Activated T-cell treated with anti-CD3 and anti-CD28 coated beads, Interleukin-2, amount 50 U/mL, for 24 hours (primary cell): ENCODE data around the gene EPHB3.
A peak's percentile ranks its signal among the peaks of the same experiment; 100 is the strongest.

ENCODE experiments used
- DNase-seq: peaks from one replicate; pipeline ENCODE4 v3.0.0-alpha.2; 2020
- H3K27ac Mint-ChIP-seq: 2 replicates; pipeline ENCODE4 v1.8.0; 2020; ENCODE audit warnings: mild to moderate bottlenecking, mixed read lengths
- H3K27me3 Mint-ChIP-seq: 2 replicates; pipeline ENCODE4 v1.8.0; 2020; ENCODE audit warnings: mixed read lengths
- H3K36me3 Mint-ChIP-seq: 2 replicates; pipeline ENCODE4 v1.8.0; 2020; ENCODE audit warnings: low read depth, mixed read lengths
- H3K4me1 Mint-ChIP-seq: 2 replicates; pipeline ENCODE4 v1.8.0; 2020; ENCODE audit warnings: low read depth, mixed read lengths
- H3K4me3 Mint-ChIP-seq: 2 replicates; pipeline ENCODE4 v1.8.0; 2020; ENCODE audit warnings: mild to moderate bottlenecking, moderate library complexity, mixed read lengths
- H3K9me3 Mint-ChIP-seq: 2 replicates; pipeline ENCODE4 v1.8.0; 2020; ENCODE audit warnings: mixed read lengths

Gene EPHB3

DNA sequence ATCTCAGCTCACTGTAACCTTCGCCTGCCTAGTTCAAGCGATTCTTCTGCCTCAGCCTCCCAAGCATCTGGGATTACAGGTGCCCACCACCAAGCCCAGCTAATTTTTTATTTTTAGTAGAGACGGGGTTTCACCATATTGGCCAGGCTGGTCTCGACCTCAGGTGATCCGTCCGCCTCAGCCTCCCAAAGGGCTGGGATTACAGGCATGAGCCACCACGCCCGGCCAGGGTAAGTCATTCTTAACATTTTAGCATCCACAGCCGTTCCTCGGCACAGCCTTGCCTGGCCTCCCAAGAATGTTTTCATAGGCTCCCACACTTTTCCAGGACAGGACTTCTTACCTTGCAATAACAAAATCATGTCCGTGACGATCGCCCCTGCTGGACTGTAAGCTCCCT is 8.7 kb upstream of the EPHB3 start:
- Mint-ChIP-seq H3K4me3 (no peak overlapping the region), H3K27ac (no peak overlapping the region), H3K9me3 (no peaks in the 10 kb centered on the region), H3K27me3 (peaks cover 30% of the 10 kb centered on the region), H3K4me1 (peaks cover 22% of the 10 kb centered on the region), H3K36me3 (no peaks in the 10 kb centered on the region)
- no peak for DNase-seq

DNA sequence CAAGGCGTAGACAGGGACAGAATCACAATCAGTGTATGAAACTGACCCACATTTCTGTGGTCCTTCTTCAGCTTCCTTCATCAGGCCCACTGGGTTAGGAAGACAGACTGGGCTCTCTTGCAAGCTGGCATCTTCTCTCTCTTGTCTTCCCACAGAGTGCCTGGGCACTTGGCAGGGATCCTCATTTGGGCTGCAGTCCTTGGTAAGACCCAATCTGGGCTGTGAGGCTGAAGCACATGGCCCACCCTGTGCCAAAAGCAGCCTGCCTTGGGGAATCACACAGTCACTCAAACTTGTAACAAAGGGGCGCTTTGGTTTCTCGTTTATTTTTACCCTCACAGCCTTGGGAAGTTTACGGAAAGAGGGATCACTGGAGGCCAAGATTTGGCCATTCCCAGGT is 8.2 kb upstream of the EPHB3 start:
- H3K36me3 Mint-ChIP-seq: no peaks in the 10 kb centered on the region
- peaks cover 35% of the 10 kb centered on the region for H3K27me3 Mint-ChIP-seq
- peaks cover 22% of the 10 kb centered on the region for H3K4me1 Mint-ChIP-seq
- no peak for DNase-seq
- no peak overlapping the region for H3K4me3 Mint-ChIP-seq
- no peaks in the 10 kb centered on the region for H3K9me3 Mint-ChIP-seq
- no peak overlapping the region for H3K27ac Mint-ChIP-seq

GRCh38 chr3:184554461-184554860 is 7.1 kb upstream of the EPHB3 start:
- no peaks in the 10 kb centered on the region for H3K36me3 Mint-ChIP-seq
- no peaks in the 10 kb centered on the region for H3K9me3 Mint-ChIP-seq
- no peak for DNase-seq
- H3K27ac Mint-ChIP-seq: no peak overlapping the region
- no peak overlapping the region for H3K4me3 Mint-ChIP-seq
- H3K4me1 Mint-ChIP-seq: peaks cover 22% of the 10 kb centered on the region
- H3K27me3 Mint-ChIP-seq: peaks cover 45% of the 10 kb centered on the region

DNA sequence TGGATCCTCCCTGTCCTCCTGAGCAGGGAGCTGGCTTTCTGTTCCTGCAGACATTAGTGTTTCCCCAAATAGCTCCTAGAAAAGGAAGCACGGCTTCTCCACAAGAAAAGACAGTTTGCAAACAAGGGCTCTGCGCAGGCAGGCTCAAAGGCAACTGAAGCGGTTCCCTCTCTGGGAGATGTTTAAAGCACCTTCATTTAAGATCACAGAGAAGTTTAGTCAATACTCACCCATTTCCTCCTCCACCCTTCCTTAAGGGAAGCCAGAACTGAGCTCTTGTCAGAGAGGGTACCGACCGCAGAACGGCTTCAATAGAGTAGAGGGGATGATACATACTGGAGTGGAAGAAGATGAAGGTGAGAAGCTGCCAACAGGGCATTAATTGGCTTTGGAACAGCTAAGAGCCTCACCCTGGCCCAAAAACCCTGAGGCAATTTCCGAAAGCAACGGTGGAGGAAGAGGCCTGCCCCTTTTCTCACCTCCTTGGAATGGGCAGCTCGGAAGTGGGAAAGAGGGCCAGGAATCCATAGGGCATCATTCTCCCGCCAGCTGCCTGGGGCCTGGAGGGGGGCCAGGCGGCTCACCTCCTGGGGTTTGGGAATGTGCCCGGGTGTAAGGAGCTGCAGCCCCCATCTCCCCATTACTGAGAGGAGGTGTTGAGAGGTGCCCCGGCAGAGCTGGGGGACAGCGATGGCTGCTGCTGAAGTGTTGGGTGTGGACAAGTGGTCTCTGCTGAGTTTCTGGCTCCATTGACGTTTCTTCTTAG is 4.8 kb upstream of the EPHB3 start:
- Mint-ChIP-seq H3K4me1 (peaks cover 35% of the 10 kb centered on the region), H3K36me3 (no peaks in the 10 kb centered on the region), H3K27me3 (peaks cover 62% of the 10 kb centered on the region), H3K9me3 (no peaks in the 10 kb centered on the region), H3K27ac (no peak overlapping the region), H3K4me3 (no peak overlapping the region)
- DNase-seq: no peak

DNA sequence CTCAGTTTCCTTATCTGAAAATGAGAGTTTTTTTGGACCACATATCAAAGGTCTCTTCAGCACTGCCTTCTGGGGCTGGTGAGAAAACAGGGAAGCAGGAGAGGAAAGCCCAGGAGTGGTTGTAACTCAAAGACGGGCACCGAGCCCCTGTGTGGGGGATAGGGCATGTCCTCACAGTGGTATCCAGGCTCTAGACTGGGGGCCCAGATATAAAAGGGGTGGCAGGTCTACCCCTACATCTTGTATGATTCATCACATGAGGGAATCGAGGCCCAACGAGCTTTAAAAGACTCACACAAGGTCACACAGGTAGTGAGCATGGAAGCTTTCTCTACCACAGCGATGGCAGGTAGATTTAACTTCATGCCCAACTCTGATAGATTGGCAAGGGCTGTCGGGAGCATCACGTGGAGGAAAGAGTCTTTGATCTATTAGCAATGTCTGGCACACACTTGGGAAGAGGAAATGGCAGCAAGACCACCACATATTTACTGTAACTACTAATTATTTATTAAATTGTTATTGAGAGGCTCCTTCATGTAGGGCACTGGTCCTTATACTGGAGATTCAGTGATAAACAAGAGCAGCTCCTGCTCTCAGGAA is 4.1 kb upstream of the EPHB3 start:
- Mint-ChIP-seq H3K36me3 (no peaks in the 10 kb centered on the region), H3K27ac (no peak overlapping the region), H3K9me3 (no peaks in the 10 kb centered on the region), H3K4me1 (peaks cover 35% of the 10 kb centered on the region), H3K27me3 (peaks cover 62% of the 10 kb centered on the region), H3K4me3 (no peak overlapping the region)
- DNase-seq: no peak

DNA sequence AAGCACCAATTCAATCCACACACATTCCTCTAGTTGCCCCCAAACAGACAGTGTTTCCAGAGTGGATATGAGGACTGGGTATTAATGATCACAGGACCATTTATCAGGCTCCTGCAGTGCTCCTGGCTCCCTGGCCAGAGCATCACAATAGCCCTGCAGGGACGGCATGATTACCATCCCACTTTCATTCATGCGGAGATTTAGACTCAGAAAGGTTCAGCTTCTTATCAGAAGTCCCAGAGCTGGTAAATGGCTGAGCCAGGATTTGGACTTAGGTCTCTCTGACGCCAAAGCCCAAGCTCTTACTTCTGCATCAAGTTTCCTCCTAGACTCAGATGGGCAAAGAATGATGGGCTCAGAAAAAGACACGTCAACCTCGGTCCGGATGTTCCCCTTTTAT is 2.9 kb upstream of the EPHB3 start:
- Mint-ChIP-seq H3K4me1 (peaks cover 35% of the 10 kb centered on the region), H3K4me3 (no peak overlapping the region), H3K27ac (no peak overlapping the region), H3K27me3 (peaks cover 64% of the 10 kb centered on the region), H3K36me3 (no peaks in the 10 kb centered on the region), H3K9me3 (no peaks in the 10 kb centered on the region)
- DNase-seq: no peak

DNA sequence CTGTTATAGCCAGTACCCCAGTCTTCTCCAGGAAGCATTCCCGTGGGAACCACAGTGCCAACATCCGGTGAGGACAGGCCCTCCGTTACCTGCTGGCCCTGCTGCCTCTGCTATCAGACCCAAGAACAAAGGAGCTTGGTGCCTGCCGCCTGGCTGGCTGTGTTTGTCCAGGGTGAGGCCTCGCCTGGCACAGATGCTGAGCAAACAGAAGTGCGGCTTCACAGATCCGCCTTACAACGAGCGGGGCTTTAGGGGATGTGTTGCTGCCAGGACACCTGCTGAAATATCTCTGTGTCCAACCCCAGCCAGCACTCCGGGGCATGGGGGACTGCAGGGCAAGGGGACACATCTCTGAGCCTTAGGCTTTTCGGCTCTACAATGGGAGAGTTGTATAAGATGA is 2.2 kb upstream of the EPHB3 start:
- H3K27ac Mint-ChIP-seq: no peak overlapping the region
- H3K27me3 Mint-ChIP-seq: peaks cover 69% of the 10 kb centered on the region
- DNase-seq: no peak
- H3K4me3 Mint-ChIP-seq: no peak overlapping the region
- peaks cover 35% of the 10 kb centered on the region for H3K4me1 Mint-ChIP-seq
- H3K9me3 Mint-ChIP-seq: no peaks in the 10 kb centered on the region
- H3K36me3 Mint-ChIP-seq: no peaks in the 10 kb centered on the region

GRCh38 chr3:184560531-184560930 is 1.1 kb upstream of the EPHB3 start:
- Mint-ChIP-seq H3K27me3 (peaks cover 77% of the 10 kb centered on the region), H3K9me3 (no peaks in the 10 kb centered on the region), H3K4me1 (peaks cover 33% of the 10 kb centered on the region), H3K27ac (no peak overlapping the region), H3K36me3 (no peaks in the 10 kb centered on the region), H3K4me3 (peak overlapping the region; percentile 50)
- DNase-seq: no peak

- H3K4me3 Mint-ChIP-seq: peak overlapping the region; percentile 50
- peaks cover 69% of the 10 kb centered on the region for H3K27me3 Mint-ChIP-seq
- no peak for DNase-seq
- no peak overlapping the region for H3K27ac Mint-ChIP-seq
- peaks cover 17% of the 10 kb centered on the region for H3K4me1 Mint-ChIP-seq
- no peaks in the 10 kb centered on the region for H3K9me3 Mint-ChIP-seq
- no peaks in the 10 kb centered on the region for H3K36me3 Mint-ChIP-seq
Measured at GRCh38 chr3:184561913-184562877, 610 bp downstream of the EPHB3 start.

- Mint-ChIP-seq H3K4me1 (peaks cover 13% of the 10 kb centered on the region), H3K27me3 (peaks cover 70% of the 10 kb centered on the region), H3K36me3 (no peaks in the 10 kb centered on the region), H3K9me3 (no peaks in the 10 kb centered on the region), H3K4me3 (no peak overlapping the region), H3K27ac (no peak overlapping the region)
- no peak for DNase-seq
Measured at GRCh38 chr3:184562878-184563560, 1.4 kb downstream of the EPHB3 start.

- Mint-ChIP-seq H3K9me3 (no peaks in the 10 kb centered on the region), H3K4me1 (peaks cover 15% of the 10 kb centered on the region), H3K27ac (no peak overlapping the region), H3K27me3 (peaks cover 70% of the 10 kb centered on the region), H3K4me3 (no peak overlapping the region), H3K36me3 (no peaks in the 10 kb centered on the region)
- DNase-seq: no peak
Measured at GRCh38 chr3:184563561-184563925, 2.0 kb downstream of the EPHB3 start.

- no peak for DNase-seq
- H3K27ac Mint-ChIP-seq: no peak overlapping the region
- H3K4me3 Mint-ChIP-seq: no peak overlapping the region
- H3K27me3 Mint-ChIP-seq: peaks cover 65% of the 10 kb centered on the region
- H3K36me3 Mint-ChIP-seq: no peaks in the 10 kb centered on the region
- H3K4me1 Mint-ChIP-seq: peaks cover 15% of the 10 kb centered on the region
- no peaks in the 10 kb centered on the region for H3K9me3 Mint-ChIP-seq
Measured at GRCh38 chr3:184563941-184564684, 2.5 kb downstream of the EPHB3 start.

DNA sequence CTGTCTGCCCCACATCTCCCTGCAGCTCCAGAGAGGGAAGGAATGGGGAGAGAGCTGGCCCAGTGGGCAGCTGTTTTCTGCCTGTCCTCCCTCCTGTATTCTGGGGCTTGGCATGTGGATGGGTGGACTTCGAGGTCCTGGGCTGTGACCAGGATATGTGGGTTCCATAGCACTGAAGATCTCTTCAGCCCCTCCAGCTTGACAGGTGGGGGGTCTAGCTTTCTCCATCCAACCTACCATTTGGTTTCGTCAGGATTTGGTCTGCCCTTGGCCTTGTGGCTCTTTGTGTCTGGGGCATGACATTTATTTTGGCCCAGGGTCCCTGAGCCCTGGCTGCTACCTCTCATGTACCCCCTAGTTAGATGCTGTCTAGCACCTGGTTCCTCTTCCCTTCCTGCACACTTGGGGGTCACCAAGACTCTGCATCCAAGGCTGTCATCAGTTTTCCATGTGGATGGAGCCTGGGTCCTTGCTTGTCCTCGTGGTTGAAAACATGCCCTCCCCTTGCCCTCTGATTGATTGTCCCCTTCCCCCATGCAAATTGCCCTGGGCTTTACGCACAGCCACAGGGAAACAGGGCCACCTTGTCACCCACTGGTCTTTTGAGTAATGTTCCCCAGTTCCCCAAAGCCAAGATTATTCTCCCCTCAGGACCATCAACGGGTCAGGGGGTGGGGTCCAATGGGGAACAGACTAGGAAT is 3.2 kb downstream of the EPHB3 start:
- H3K4me1 Mint-ChIP-seq: peaks cover 17% of the 10 kb centered on the region
- peaks cover 67% of the 10 kb centered on the region for H3K27me3 Mint-ChIP-seq
- H3K9me3 Mint-ChIP-seq: no peaks in the 10 kb centered on the region
- no peak overlapping the region for H3K27ac Mint-ChIP-seq
- H3K36me3 Mint-ChIP-seq: no peaks in the 10 kb centered on the region
- no peak for DNase-seq
- no peak overlapping the region for H3K4me3 Mint-ChIP-seq
